ENCODE results near the gene GSTO2.

The GSTO2 gene

DNA sequence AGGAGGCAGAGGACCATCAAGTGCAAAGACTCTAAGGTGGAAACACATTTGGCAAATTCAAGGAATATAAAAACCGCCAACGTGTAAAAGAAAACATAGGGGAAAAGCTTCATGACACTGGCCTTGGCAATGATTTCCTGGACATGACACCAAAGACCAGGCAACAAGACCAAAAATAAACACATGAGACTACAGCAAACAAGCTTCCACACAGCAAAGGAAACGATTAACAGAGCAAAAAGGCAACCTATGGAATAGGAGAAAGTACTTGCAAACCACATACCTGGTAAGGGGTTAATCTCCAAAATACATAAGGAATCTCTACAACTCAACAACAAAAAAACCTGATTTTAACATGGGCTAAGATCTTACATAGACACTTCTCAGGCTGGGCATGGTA lies 10.8 kb upstream of the GSTO2 start:
- no peak overlapping the region for H3K4me3 Mint-ChIP-seq
- DNase-seq (ENCODE audit: low spot score) = no peak
- peaks cover 66% of the 10 kb centered on the region for H3K36me3 Mint-ChIP-seq (ENCODE audit: low read depth)
- no peaks in the 10 kb centered on the region for H3K9me3 Mint-ChIP-seq
- no peaks in the 10 kb centered on the region for H3K27me3 Mint-ChIP-seq (ENCODE audit: low read depth)
- peaks cover 64% of the 10 kb centered on the region for H3K4me1 Mint-ChIP-seq (ENCODE audit: low read depth)
- H3K27ac Mint-ChIP-seq = peak overlapping the region; percentile 21

- no peak for DNase-seq (ENCODE audit: low spot score)
- Mint-ChIP-seq H3K27ac (peak overlapping the region; percentile 12), H3K27me3 (ENCODE audit: low read depth) (no peaks in the 10 kb centered on the region), H3K4me1 (ENCODE audit: low read depth) (peaks cover 61% of the 10 kb centered on the region), H3K36me3 (ENCODE audit: low read depth) (peaks cover 68% of the 10 kb centered on the region), H3K4me3 (no peak overlapping the region), H3K9me3 (no peaks in the 10 kb centered on the region)
Observed at GRCh38 chr10:104259456-104259855, 9.5 kb upstream of the GSTO2 start.

DNA sequence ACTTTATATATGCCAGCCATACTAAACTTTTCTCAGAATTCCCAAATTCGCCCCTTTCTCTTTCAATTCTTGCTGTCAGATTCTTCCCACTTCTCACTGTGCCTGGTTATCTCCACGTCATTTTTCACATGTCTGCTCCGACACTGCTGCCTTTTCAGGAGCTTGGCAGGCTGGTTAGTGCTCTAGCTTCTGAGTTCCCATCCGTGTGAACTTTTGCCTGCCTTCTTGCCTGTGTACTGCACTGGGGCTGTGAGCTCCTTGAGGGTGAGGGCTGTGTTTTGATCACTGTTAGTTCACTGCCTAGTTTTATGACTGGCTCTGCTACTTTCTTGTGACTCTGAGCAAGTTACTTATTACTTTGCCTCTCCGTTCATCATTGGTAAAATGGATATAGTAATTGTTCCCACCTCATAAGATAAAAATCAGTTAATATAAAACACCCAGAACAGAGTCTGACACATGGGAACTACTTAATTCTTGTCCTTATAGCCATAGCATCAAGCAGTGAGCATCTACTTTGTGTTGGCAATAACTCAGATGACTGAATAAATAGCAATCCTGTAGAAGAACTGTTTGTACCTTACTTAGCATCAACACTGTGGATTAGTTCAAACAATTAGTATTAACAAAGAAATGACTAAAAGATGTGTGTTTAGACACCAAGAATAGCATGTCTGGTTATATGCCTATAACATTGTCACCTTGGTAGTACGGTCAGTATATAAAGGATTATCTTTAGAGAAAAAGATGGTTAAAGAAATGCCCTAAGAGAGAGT lies 8.8 kb upstream of the GSTO2 start:
- H3K9me3 Mint-ChIP-seq = no peaks in the 10 kb centered on the region
- H3K4me3 Mint-ChIP-seq = peak overlapping the region; percentile 21
- H3K27me3 Mint-ChIP-seq (ENCODE audit: low read depth) = no peaks in the 10 kb centered on the region
- DNase-seq (ENCODE audit: low spot score) = no peak
- H3K27ac Mint-ChIP-seq = peak overlapping the region; percentile 66
- peaks cover 63% of the 10 kb centered on the region for H3K4me1 Mint-ChIP-seq (ENCODE audit: low read depth)
- H3K36me3 Mint-ChIP-seq (ENCODE audit: low read depth) = peaks cover 70% of the 10 kb centered on the region

DNA sequence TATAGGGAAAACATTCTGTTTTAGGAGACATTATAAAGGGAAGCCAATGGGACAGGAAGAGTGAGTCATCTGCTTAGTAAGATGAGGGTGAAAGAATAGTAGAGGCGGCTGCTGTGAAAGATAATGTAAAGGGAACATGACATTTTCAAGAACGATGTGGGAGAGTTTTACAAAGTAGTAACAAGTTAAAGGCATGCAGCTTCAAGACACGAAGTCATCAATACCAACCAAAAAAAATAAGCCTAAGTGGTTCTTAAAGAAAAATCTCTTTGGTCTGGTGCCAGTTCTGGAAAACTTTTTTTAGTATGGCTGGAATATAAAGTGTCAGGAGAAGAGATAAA lies 8.2 kb upstream of the GSTO2 start:
- Mint-ChIP-seq H3K9me3 (no peaks in the 10 kb centered on the region), H3K4me1 (ENCODE audit: low read depth) (peaks cover 64% of the 10 kb centered on the region), H3K4me3 (peak overlapping the region; percentile 21), H3K36me3 (ENCODE audit: low read depth) (peaks cover 72% of the 10 kb centered on the region), H3K27me3 (ENCODE audit: low read depth) (no peaks in the 10 kb centered on the region), H3K27ac (peak overlapping the region; percentile 66)
- peak; percentile 18 for DNase-seq (ENCODE audit: low spot score)

DNA sequence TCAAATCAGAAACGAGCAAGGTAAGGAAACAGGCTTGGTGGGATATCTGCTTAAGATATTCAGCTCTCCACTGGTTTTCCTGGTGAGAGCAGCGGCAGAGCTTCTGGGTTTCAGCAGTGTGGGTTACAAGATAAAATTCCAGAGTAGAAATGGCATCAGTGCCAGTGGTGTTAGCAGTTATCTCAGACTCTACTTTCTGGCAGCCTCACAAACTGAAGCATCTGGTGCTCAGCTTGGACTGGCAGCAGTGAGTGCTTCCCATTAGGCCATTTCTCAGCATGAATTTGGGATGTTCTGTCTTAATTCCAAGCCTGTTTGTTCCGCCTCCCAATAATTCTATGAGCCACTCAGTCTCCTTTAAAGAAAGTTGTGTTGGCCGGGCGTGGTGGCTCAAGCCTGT lies 6.9 kb upstream of the GSTO2 start:
- DNase-seq (ENCODE audit: low spot score) = no peak
- no peak overlapping the region for H3K27ac Mint-ChIP-seq
- peaks cover 76% of the 10 kb centered on the region for H3K36me3 Mint-ChIP-seq (ENCODE audit: low read depth)
- H3K27me3 Mint-ChIP-seq (ENCODE audit: low read depth) = no peaks in the 10 kb centered on the region
- H3K4me3 Mint-ChIP-seq = no peak overlapping the region
- no peaks in the 10 kb centered on the region for H3K9me3 Mint-ChIP-seq
- H3K4me1 Mint-ChIP-seq (ENCODE audit: low read depth) = peaks cover 59% of the 10 kb centered on the region

DNA sequence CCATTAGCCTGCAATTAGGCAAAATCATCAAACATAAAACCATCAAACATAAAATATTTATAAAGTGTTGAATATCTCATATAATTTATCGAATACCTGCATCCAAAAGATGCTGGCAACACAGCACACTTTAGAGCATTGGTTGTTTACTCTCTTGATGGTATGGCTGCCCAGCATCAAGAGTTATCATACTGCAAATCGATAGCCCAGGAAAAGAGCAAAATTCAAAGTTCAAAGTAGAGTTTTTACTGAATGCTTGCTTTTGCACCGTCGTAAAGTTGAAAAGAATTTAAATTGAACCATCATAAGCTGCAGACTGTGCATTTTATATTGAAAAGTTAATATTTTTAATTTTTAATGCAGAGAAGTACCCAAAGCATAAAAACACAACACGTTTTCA lies 4.2 kb upstream of the GSTO2 start:
- no peaks in the 10 kb centered on the region for H3K27me3 Mint-ChIP-seq (ENCODE audit: low read depth)
- DNase-seq (ENCODE audit: low spot score) = no peak
- H3K36me3 Mint-ChIP-seq (ENCODE audit: low read depth) = peaks cover 70% of the 10 kb centered on the region
- no peaks in the 10 kb centered on the region for H3K9me3 Mint-ChIP-seq
- H3K4me1 Mint-ChIP-seq (ENCODE audit: low read depth) = peaks cover 55% of the 10 kb centered on the region
- H3K27ac Mint-ChIP-seq = no peak overlapping the region
- no peak overlapping the region for H3K4me3 Mint-ChIP-seq

- no peaks in the 10 kb centered on the region for H3K27me3 Mint-ChIP-seq (ENCODE audit: low read depth)
- peak overlapping the region; percentile 91 for H3K27ac Mint-ChIP-seq
- peaks cover 42% of the 10 kb centered on the region for H3K36me3 Mint-ChIP-seq (ENCODE audit: low read depth)
- H3K4me1 Mint-ChIP-seq (ENCODE audit: low read depth) = peaks cover 33% of the 10 kb centered on the region
- H3K9me3 Mint-ChIP-seq = no peaks in the 10 kb centered on the region
- peak; percentile 19 for DNase-seq (ENCODE audit: low spot score)
- peak overlapping the region; percentile 93 for H3K4me3 Mint-ChIP-seq
Observed at GRCh38 chr10:104267721-104268404, 1.1 kb upstream of the GSTO2 start.

DNA sequence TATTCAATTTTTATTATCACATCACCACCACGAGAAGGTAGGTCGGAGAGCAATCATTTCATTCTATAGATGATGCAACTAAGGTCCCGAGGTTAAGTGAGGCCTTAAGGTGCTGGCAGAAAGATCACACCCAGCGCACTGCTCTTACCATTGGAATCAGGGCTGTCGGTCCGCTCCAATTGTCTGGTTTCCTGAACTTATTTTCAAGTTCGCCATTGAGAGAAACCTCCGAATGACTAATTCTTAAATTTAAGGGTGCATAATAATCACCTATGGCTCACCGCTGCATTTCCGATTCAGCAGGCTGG lies 625 bp upstream of the GSTO2 start:
- no peak for DNase-seq (ENCODE audit: low spot score)
- no peaks in the 10 kb centered on the region for H3K9me3 Mint-ChIP-seq
- H3K36me3 Mint-ChIP-seq (ENCODE audit: low read depth) = peaks cover 42% of the 10 kb centered on the region
- peak overlapping the region; percentile 93 for H3K4me3 Mint-ChIP-seq
- H3K27ac Mint-ChIP-seq = peak overlapping the region; percentile 91
- H3K27me3 Mint-ChIP-seq (ENCODE audit: low read depth) = no peaks in the 10 kb centered on the region
- H3K4me1 Mint-ChIP-seq (ENCODE audit: low read depth) = peaks cover 33% of the 10 kb centered on the region

- H3K27me3 Mint-ChIP-seq (ENCODE audit: low read depth) = peaks cover 14% of the 10 kb centered on the region
- peaks cover 6% of the 10 kb centered on the region for H3K36me3 Mint-ChIP-seq (ENCODE audit: low read depth)
- H3K9me3 Mint-ChIP-seq = no peaks in the 10 kb centered on the region
- H3K4me1 Mint-ChIP-seq (ENCODE audit: low read depth) = peaks cover 5% of the 10 kb centered on the region
- DNase-seq (ENCODE audit: low spot score) = no peak
- no peak overlapping the region for H3K4me3 Mint-ChIP-seq
- H3K27ac Mint-ChIP-seq = no peak overlapping the region
Observed at GRCh38 chr10:104273286-104273685, 4.3 kb downstream of the GSTO2 start.

DNA sequence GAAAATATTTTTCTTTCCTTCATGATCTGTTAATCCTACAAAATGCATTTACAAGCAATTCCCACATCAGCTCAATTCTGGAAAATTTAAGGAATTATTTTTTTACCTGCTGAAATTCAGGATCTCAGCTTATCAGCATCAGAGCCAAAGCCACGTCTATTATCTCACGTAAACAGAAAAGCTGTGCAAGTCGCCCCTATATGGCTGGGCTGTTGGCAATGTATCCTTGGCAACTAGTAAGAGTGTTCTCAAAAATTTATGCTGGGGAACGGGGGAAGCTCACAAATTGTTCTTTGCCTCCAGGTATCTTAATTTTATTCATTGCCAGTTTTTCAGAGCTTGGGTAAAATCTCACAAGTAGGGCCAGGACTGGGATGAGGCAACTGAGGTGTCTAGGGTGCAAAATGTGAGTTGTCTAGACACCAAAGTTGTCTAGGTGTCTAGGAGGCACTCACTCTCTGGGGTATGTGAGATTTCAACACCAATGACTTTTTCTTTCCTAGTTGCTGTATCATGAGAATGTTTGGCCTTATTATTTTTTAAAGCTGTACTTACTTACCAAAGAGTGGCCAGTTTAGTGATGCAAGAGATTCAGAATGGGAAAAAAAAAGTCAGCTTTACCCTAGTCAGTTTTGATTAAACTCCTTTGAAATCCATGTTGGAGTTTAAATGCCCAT lies 5.1 kb downstream of the GSTO2 start:
- Mint-ChIP-seq H3K27ac (no peak overlapping the region), H3K4me1 (ENCODE audit: low read depth) (peaks cover 4% of the 10 kb centered on the region), H3K27me3 (ENCODE audit: low read depth) (peaks cover 14% of the 10 kb centered on the region), H3K4me3 (no peak overlapping the region), H3K36me3 (ENCODE audit: low read depth) (no peaks in the 10 kb centered on the region), H3K9me3 (no peaks in the 10 kb centered on the region)
- DNase-seq (ENCODE audit: low spot score) = no peak

DNA sequence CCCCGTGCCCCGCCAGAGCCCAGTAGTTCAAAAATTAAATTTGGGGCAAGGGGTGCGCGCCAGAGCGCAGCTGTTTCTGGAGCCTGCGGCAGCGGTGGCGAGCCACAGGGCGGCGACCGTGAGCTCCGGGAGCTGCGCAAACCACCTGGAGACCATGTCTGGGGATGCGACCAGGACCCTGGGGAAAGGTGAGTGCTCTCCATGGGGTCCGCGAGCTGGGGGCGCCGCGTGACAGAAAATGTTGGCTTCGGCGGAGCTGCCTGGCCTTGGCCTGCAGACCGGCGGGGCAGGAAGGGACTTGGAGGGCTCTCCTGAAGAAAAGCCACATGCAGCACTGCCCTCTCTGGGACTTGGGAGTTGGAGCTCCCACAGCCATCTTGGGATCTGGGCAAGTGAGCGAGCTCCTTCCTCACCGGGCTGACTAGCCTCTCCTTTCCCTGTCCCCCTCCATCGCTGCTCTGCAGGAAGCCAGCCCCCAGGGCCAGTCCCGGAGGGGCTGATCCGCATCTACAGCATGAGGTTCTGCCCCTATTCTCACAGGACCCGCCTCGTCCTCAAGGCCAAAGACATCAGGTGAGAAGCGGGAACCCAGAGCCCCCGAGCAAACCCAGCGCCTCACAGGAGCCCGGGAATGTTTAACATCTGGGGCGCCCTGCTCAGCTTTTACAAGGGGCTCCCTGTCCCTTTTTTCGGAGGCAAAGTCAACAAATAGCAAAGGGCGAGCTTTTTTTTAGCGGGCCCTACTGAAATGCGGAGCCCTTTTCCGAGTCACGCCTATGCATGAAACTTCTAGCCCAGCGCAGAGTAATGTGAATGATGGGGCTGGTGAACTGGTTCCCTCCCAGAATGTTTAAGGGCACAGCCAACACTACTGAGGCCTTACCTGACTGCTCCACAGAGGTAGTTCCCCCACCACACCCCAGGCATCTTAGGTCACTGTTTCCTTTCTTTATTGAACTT lies 6.1 kb downstream of the GSTO2 start:
- H3K36me3 Mint-ChIP-seq (ENCODE audit: low read depth) = no peaks in the 10 kb centered on the region
- peak overlapping the region; percentile 18 for H3K4me3 Mint-ChIP-seq
- H3K9me3 Mint-ChIP-seq = no peaks in the 10 kb centered on the region
- DNase-seq (ENCODE audit: low spot score) = peak; percentile 37
- no peak overlapping the region for H3K27ac Mint-ChIP-seq
- H3K4me1 Mint-ChIP-seq (ENCODE audit: low read depth) = peaks cover 2% of the 10 kb centered on the region
- H3K27me3 Mint-ChIP-seq (ENCODE audit: low read depth) = peaks cover 17% of the 10 kb centered on the region

DNA sequence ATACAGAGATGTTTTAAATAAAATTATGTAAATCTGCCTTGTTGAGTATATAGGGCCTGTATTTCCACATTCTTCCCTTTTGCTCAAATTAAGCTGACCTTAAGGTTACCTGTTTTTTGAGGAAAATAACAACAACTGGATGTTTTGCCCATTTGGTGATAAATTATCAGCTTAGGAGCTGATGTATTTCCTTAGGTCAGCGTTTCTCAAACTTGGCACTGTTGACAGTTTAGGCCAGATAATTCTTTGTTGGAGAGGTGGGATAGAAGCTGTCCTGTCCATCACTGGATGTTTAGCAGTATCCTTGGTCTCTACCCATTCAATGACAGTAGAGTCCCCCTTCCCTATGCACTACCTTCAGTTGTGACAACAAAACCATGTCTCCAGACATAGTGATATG lies 7.2 kb downstream of the GSTO2 start:
- Mint-ChIP-seq H3K27me3 (ENCODE audit: low read depth) (peaks cover 20% of the 10 kb centered on the region), H3K9me3 (no peaks in the 10 kb centered on the region), H3K27ac (no peak overlapping the region), H3K4me1 (ENCODE audit: low read depth) (peaks cover 2% of the 10 kb centered on the region), H3K4me3 (no peak overlapping the region), H3K36me3 (ENCODE audit: low read depth) (no peaks in the 10 kb centered on the region)
- DNase-seq (ENCODE audit: low spot score) = no peak

GRCh38 chr10:104277785-104278184 lies 8.8 kb downstream of the GSTO2 start:
- Mint-ChIP-seq H3K9me3 (no peaks in the 10 kb centered on the region), H3K27me3 (ENCODE audit: low read depth) (peaks cover 29% of the 10 kb centered on the region), H3K36me3 (ENCODE audit: low read depth) (no peaks in the 10 kb centered on the region), H3K4me1 (ENCODE audit: low read depth) (peaks cover 2% of the 10 kb centered on the region), H3K27ac (no peak overlapping the region), H3K4me3 (no peak overlapping the region)
- no peak for DNase-seq (ENCODE audit: low spot score)

Measured in T-helper 2 cell treated with Interferon-gamma antibody and Interleukin-4, amounts not matched to agents 5 μg/mL and 100 μg/mL, for 36 hours (primary cell).